ENCODE measurements around the gene CCDC116.
A peak's percentile ranks its signal among the peaks of the same experiment; 100 is the strongest.
"Not testable (repeated sequence)": the region's sequence is repeated elsewhere in the genome, so short reads cannot be mapped to it uniquely, and the experiment has no call there.

Gene CCDC116

DNA sequence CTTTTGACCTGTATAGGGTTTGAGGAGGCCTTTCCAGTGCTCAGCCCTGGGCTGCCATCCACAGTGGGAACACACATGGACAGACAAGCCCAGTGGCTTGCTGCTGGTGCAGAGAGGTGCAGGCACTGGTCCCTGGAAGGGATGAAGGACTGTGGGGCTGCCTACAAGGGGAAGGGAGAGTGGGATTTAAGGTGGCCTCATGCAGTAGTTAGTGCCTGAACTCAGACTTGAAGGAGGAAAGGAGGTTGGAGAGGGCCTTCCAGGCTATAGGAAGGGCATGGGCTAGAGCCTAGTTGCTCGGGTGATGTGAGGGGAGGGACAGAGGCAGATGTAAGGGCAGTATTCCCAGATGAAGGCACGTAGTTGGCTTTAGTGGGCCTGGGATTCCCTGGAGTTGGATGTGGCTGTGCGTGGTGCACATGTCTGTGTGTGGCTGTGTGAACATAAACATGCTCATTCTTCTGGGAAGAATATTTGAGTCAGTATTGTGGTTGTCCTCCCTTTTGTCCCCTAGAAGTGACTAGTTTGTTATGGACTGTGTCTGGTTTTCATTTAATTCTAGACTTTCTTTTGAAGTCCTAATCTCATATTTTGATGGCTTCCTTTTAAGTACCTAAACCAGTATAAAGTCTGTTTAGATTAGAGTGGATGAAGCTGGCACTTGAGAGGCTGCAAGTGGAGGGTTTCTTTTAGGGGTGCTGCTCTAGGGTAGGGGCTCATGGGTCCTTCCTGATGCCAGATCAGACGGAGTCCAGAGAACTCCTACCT, 21.2 kb upstream of the CCDC116 start:
- no peak for DNase-seq

DNA sequence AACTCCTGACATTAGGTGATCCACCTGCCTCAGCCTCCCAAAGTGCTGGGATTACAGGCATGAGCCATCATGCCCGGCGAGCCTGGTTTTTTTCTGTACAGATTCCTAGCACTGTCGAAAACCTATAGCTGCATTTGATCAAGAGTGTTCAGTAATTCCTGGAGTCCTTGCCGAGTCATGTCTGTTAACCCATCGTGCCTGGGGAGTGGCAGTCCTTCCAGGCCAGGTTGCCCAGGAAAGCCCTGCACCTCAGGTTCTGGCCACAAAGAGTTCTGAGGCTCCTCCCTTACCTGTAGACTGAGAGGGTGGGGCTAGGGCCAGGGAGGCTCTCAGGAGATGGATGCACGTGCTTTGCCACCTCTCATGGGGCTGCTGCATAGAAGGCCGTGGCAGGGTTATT, 19.7 kb upstream of the CCDC116 start:
- DNase-seq = no peak

- no peak for DNase-seq
Observed at GRCh38 chr22:21613553-21614233, 18.9 kb upstream of the CCDC116 start.

DNA sequence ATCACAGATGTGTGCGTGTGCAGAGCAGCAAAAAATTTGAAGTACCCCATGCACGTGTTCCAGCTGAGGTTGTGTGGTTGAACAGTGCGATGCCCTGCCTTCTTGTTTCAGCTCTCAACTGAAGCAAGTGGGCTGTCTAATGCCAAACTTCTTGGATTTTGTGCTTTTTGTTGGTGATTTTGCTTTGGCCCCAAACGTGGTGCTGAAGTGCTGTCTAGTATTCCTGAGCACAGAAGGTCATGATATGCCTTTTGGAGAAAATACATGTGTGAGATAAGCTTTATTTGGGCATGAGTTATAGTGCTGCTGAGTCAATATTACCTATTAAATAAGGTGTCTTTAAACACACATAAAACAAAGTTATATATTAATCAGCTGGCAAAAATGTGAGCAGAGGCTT, 16.8 kb upstream of the CCDC116 start:
- DNase-seq = no peak

DNA sequence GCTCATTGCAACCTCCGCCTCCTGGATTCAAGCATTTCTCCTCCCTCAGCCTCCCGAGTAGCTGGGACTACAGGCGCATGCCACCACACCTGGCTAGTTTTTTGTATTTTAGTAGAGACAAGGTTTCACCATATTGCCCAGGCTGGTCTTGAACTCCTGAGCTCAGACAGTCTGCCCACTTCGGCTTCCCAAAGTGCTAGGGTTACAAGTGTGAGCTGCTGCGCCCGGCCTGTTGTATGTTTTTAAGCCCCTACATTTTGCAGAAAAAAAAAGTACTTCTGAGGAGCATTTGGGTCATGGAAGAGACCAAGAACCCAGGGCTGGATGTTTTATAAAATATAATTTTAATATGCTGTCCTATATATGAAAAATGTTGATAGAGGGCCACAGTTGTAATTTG, 15.2 kb upstream of the CCDC116 start:
- DNase-seq = not testable (repeated sequence)

GRCh38 chr22:21621025-21621424, 11.5 kb upstream of the CCDC116 start:
- DNase-seq = no peak

- DNase-seq = no peak
Observed at GRCh38 chr22:21622011-21622918, 10.3 kb upstream of the CCDC116 start.

- no peak for DNase-seq
Observed at GRCh38 chr22:21622919-21623647, 9.5 kb upstream of the CCDC116 start.

DNA sequence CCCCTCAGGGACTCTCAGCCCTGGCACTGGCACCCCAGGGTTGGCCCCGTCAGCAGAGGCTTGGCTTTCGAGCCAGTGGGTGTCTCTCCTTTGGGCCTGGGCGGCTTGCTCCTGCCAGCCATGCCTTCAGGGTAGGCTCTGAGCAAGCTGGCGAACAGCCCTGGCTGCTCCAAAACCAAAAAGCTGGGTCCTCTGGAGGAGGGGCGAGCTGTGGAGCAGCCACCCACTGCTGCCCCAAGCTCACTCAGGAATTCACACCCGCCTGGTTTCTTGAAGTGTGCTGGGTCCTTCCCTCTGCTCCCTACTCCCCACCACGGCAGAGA, 9.0 kb upstream of the CCDC116 start:
- DNase-seq = no peak

GRCh38 chr22:21624120-21624879, 8.3 kb upstream of the CCDC116 start:
- no peak for DNase-seq

- no peak for DNase-seq
Observed at GRCh38 chr22:21624880-21625791, 7.4 kb upstream of the CCDC116 start.

- no peak for DNase-seq
Observed at GRCh38 chr22:21626073-21626734, 6.4 kb upstream of the CCDC116 start.

DNA sequence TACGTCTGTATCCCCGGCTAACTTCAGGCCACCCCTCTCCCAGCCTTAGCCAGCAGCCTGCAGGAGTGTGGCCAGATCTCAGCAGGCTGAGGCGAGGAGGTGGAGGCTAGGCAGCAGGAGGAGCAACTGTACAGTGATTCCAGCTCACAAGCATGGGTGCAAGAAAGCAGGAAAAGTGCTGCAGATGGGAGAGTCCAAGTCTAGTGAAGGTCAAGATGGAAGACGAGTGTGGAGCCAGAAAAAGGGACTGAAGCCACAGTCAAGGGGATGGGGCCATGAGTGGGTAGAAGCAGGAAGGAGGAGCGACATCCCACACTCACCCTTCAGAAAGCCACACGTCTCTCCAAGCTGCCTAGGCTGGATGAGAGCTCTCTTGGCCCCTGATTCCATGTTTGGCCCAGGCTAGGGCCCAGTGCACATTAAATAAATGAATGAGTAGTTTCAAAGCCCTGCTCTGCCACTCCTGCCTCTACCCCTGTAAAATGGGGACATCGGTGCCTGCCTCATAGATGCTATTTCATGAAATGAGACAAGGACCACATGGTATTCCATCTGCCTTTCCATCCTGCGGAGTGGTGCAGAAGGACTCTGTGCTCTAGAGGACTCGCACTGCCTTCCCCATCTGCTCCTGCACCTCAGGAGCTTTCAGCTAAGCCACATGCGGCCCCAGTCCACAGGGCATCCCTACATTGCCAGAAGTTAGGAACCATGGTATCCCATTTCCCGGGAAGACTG, 5.7 kb upstream of the CCDC116 start:
- no peak for DNase-seq

GRCh38 chr22:21628386-21629254, 3.9 kb upstream of the CCDC116 start:
- DNase-seq = no peak

DNA sequence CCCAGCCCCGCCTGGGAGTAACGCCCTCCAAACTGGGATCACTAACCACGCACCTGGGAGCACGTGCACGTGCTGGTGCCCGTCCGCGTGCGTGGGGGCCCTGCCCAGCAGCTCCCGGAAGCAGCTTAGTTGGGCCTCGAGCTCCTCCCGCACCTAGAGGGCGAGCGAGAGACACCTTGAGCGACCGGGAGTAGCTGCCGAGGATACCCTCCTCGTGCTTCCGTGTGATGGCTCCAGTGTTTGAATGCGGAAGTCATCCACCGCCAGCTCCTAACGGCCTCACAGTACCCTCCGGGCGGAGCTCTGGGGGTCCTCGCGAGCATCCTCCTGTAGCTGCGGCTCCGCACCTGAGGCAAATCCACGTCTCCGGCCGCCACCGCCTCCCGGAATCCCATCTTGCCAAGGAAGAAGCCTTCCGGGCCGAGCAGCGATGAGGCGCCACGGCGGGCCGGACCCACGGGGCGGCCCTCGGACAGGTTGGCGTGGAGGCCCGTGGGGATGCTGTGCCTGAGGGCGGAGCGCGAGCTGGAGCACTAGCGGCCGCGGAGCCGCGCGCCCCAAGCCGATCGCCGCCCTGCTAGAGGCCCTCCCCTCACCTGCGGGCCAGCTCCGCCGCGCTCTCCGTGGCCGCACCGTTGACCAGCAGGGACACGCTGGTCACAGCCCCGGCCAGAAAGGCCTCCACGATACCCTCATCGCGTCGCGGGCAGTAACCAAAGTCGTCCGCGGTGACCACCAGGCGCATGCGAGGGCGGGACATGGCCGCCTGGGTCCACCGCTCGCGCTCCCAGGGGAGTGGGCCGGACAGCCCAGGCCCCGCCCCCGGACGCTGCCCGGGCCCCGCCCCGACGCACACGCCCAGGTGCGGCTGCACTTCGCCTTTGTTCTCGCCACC, 3.1 kb upstream of the CCDC116 start, which contains the start of gene YDJC:
Gene YDJC, minus strand, starts transcription at position 768 of the 895 bp plus-strand sequence. Its CDS starts 8 bp downstream, at position 760.
- DNase-seq = peak; percentile 95

DNA sequence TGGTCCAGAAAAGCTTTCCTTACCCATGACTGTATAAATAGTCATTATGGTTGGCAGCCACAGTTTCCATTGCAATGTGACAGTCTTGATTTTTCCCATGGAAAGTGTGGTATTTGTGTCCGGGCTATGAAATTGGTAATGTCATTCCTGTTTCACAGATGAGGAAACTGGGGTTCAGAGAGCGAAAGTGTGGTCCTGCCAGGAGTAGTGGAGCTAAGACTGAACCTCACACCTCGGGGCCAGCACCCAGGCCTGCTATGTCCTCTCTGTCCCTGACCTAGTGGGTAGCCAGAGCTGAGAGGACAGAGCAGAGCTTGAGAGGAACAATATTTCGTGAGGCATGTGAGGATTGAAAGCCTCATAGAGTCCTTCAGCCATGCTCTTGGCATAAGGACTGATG, 1.5 kb upstream of the CCDC116 start:
- DNase-seq = no peak

GRCh38 chr22:21632931-21633330, 371 bp downstream of the CCDC116 start:
- no peak for DNase-seq
